BE2C (cell line): ENCODE data around the gene ACOX1.

Experiments used
- DNase-seq: peaks from one replicate; pipeline ENCODE4 v3.0.0-alpha.2; 2020
- H3K27me3 ChIP-seq: fragments of 250-450 bp; sonication (Bioruptor Pico); 2 replicates; pipeline ENCODE4 v1.5.1; 2020; ENCODE audit warnings: mild to moderate bottlenecking
- H3K36me3 ChIP-seq: fragments of 250-450 bp; sonication (Bioruptor Pico); 2 replicates; pipeline ENCODE4 v1.5.1; 2020; ENCODE audit warnings: mild to moderate bottlenecking
- H3K4me1 ChIP-seq: fragments of 250-450 bp; sonication (Bioruptor Pico); 2 replicates; pipeline ENCODE4 v1.5.1; 2020
- H3K4me3 ChIP-seq: 2 replicates; pipeline ENCODE4 v1.5.1; 2011; ENCODE audit warnings: low read depth, low read length
- H3K9me3 ChIP-seq: fragments of 250-450 bp; sonication (Bioruptor Pico); 2 replicates; pipeline ENCODE4 v1.5.1; 2020
- CTCF ChIP-seq: IDR thresholded peaks from 2 replicates; pipeline ENCODE4 v1.5.1; 2012; ENCODE audit warnings: mild to moderate bottlenecking, low read depth, low read length

Gene ACOX1

GRCh38 chr17:76007131-76007849 lies 28.3 kb upstream of the ACOX1 start:
- no peak for DNase-seq
- no peak overlapping the region for H3K4me3 ChIP-seq
- H3K4me1 ChIP-seq, result no peaks in the 10 kb centered on the region
- no peaks in the 10 kb centered on the region for H3K36me3 ChIP-seq
- no peak for TF ChIP-seq CTCF
- no peaks in the 10 kb centered on the region for H3K9me3 ChIP-seq
- no peaks in the 10 kb centered on the region for H3K27me3 ChIP-seq

- peak; percentile 72 for TF ChIP-seq CTCF
Observed at GRCh38 chr17:76005263-76006149, 26.5 kb upstream of the ACOX1 start.

GRCh38 chr17:76004750-76005262 lies 25.8 kb upstream of the ACOX1 start:
- no peak overlapping the region for H3K4me3 ChIP-seq
- no peak for DNase-seq
- no peaks in the 10 kb centered on the region for H3K27me3 ChIP-seq
- no peaks in the 10 kb centered on the region for H3K9me3 ChIP-seq
- TF ChIP-seq CTCF, result no peak
- H3K4me1 ChIP-seq, result no peaks in the 10 kb centered on the region
- no peaks in the 10 kb centered on the region for H3K36me3 ChIP-seq

More at GRCh38 chr17:76005263-76006149, 26.5 kb upstream of the ACOX1 start:
- H3K9me3 ChIP-seq, result no peaks in the 10 kb centered on the region
- H3K4me1 ChIP-seq, result no peaks in the 10 kb centered on the region
- no peak overlapping the region for H3K4me3 ChIP-seq
- H3K27me3 ChIP-seq, result no peaks in the 10 kb centered on the region
- no peaks in the 10 kb centered on the region for H3K36me3 ChIP-seq
- DNase-seq, result peak; percentile 88

GRCh38 chr17:76003915-76004314 lies 24.9 kb upstream of the ACOX1 start:
- H3K4me1 ChIP-seq, result no peaks in the 10 kb centered on the region
- H3K36me3 ChIP-seq, result no peaks in the 10 kb centered on the region
- DNase-seq, result no peak
- H3K4me3 ChIP-seq, result no peak overlapping the region
- no peaks in the 10 kb centered on the region for H3K9me3 ChIP-seq
- no peaks in the 10 kb centered on the region for H3K27me3 ChIP-seq
- TF ChIP-seq CTCF, result no peak

- no peak for DNase-seq
- Histone ChIP-seq H3K4me1 (no peaks in the 10 kb centered on the region), H3K27me3 (no peaks in the 10 kb centered on the region), H3K9me3 (no peaks in the 10 kb centered on the region), H3K4me3 (no peak overlapping the region), H3K36me3 (no peaks in the 10 kb centered on the region)
- no peak for TF ChIP-seq CTCF
Observed at GRCh38 chr17:76002100-76002499, 23.1 kb upstream of the ACOX1 start.
